ENCODE results near the gene MAP4K4. TPM values are rescaled to one million over a fixed set of nuclear protein-coding genes. Genes with fewer than 3 reads are reported as not detected.

Gene MAP4K4
- total RNA-seq, 8 experiments from 2014 or later: 72.4 to 551 (median 123) TPM

GRCh38 chr2:101781791-101782426 lies 84.4 kb downstream of the MAP4K4 start:
- in situ Hi-C loops (cut with MboI; ENCODE audit: low pct_unique_long_range_greater_than_20kb in 2 of 9, low sequenced_read_pairs in 9 of 9, unreplicated experiment in 9 of 9): no loop called here
- Histone ChIP-seq H3K27ac (peak overlapping the region; percentile 12 to 17), H3K4me1 (replicated peaks in 1 of 2) (peaks cover 41 to 50% of the 10 kb centered on the region in 2 donors), H3K4me3 (no peak overlapping the region)
- 50 to 100% (median 74%) methylated on average over 1 to 6 of the region's 6 CpGs for WGBS, 10 experiments
- ATAC-seq (replicated peaks in 6 of 8): peak in 5 of 8 experiments; percentile 72 to 84 (median 76)

DNA sequence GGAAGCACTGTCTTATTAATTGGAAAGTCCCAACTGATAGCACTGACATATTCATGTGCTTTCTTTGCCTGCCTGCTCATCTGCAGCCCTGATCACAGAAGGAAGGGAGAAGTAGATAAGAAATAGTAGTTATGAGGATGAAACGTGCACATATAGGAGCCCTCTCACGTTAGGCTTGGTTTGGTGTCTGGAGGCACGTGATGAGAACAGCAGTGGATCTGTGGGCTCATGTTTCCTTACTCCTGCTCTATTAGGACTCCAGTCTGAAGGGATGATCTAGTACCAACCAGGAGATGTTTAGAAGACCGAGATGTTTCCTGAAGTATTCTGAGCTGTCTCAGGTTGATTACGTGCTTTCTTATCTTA lies 84.9 kb downstream of the MAP4K4 start:
- Histone ChIP-seq H3K4me3 (no peak overlapping the region), H3K4me1 (replicated peaks in 1 of 2) (peaks cover 38 to 45% of the 10 kb centered on the region in 2 donors), H3K27ac (peak overlapping the region in 1 of 2 donors; percentile 15)
- ATAC-seq (replicated peaks in 6 of 8): peak in 3 of 8 experiments; percentile 13 to 43 (median 16)
- WGBS, 10 experiments: 0 to 100% (median 88%) methylated on average over 1 to 5 of the region's 5 CpGs; no CpG with 5 or more reads in 1 of the 10 experiments
- in situ Hi-C loops (cut with MboI; ENCODE audit: low pct_unique_long_range_greater_than_20kb in 2 of 9, low sequenced_read_pairs in 9 of 9, unreplicated experiment in 9 of 9): no loop called here

DNA sequence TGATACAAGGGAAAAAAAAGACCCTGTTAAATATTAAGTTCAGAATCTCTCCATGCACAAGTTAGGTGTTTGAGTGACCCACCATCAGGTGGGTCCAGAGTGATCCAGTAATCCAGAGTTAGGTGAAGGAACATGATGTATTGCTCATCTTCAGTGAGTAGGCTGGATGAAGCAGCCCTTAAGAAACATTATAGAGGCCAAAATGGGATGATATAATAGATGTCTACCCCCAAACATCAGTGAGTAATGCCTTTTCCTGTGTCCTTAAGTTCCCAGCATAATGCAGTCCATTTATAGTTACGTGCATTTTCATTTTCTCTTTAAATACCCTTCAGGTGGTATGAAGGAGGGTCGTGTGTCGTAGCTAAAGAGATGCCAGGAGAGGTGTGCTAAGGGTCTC lies 89.6 kb downstream of the MAP4K4 start:
- H3K27ac ChIP-seq: no peak overlapping the region
- no peak overlapping the region for H3K4me3 ChIP-seq
- ATAC-seq (replicated peaks in 6 of 8): no peak
- in situ Hi-C loops (cut with MboI; ENCODE audit: low pct_unique_long_range_greater_than_20kb in 2 of 9, low sequenced_read_pairs in 9 of 9, unreplicated experiment in 9 of 9): no loop called here
- WGBS, 10 experiments: 83 to 94% (median 85%) methylated on average over 1 to 3 of the region's 3 CpGs; no CpG with 5 or more reads in 6 of the 10 experiments
- H3K4me1 ChIP-seq (replicated peaks in 1 of 2): peaks cover 13 to 17% of the 10 kb centered on the region in 2 donors

- Histone ChIP-seq H3K27ac (no peak overlapping the region), H3K4me3 (no peak overlapping the region), H3K4me1 (replicated peaks in 1 of 2) (peaks cover 11 to 13% of the 10 kb centered on the region in 2 donors)
- no peak for ATAC-seq (replicated peaks in 6 of 8)
- 91 to 100% (median 100%) methylated on average over 1 of the region's 1 CpG; no CpG with 5 or more reads in 4 of the 10 experiments for whole genome bisulfite sequencing, 10 experiments
- in situ Hi-C loops (cut with MboI; ENCODE audit: low pct_unique_long_range_greater_than_20kb in 2 of 9, low sequenced_read_pairs in 9 of 9, unreplicated experiment in 9 of 9): no loop called here
Observed at GRCh38 chr2:101788565-101788964, 91.1 kb downstream of the MAP4K4 start.

DNA sequence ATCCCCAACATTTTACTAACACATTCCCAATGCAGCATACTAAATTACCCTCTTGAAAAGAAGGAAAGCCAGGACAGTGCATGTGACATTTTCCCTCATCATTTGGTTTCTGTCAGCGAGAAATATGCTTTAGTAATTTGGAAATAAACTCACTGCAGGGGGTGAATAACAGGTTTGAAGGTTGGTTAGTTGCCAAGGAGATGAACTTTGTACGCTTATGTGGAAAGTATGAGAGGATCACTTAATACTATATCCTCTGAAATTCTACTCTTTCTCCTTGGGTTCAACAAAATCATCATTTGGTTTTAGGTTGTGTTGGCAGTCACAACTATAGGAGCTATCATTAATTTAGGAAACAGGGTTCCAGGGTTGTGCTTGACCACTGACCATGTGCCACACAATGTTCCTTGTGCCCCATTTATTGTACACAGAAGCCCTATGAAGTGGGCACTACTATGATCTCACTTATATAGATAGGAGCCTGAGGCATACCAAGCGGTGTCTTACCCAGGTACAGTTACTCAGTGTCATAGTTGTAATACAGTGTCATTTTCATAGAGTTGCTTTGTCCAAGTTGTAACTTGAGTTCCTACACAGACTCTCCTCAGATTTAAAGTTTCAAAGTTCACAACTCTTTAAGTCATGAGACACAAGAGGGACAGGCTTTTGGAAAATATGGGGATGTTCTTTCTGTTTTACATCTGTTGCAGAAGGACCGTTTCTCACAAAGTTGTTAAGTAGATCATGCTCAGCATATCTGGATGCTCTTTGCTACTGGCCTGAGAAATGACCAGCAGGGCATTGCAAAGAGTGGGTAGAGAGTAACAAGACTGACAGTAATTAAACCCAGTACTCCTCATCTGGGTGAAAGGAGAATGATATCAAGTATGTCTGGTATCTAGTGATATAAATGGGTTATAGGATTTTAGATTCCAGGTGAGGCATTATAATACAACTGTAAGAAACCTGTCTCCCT lies 91.8 kb downstream of the MAP4K4 start:
- peaks cover 18% of the 10 kb centered on the region in 2 donors for H3K4me1 ChIP-seq (replicated peaks in 1 of 2)
- no peak overlapping the region for H3K4me3 ChIP-seq
- no peak for ATAC-seq (replicated peaks in 6 of 8)
- no peak overlapping the region for H3K27ac ChIP-seq
- in situ Hi-C loops (cut with MboI; ENCODE audit: low pct_unique_long_range_greater_than_20kb in 2 of 9, low sequenced_read_pairs in 9 of 9, unreplicated experiment in 9 of 9): no loop called here
- 67 to 100% (median 98%) methylated on average over 1 to 4 of the region's 4 CpGs; no CpG with 5 or more reads in 2 of the 10 experiments for WGBS, 10 experiments

- WGBS, 10 experiments: 43 to 97% (median 81%) methylated on average over 2 to 5 of the region's 5 CpGs
- H3K4me1 ChIP-seq (replicated peaks in 1 of 2): peaks cover 18 to 19% of the 10 kb centered on the region in 2 donors
- H3K4me3 ChIP-seq: no peak overlapping the region
- no peak for ATAC-seq (replicated peaks in 6 of 8)
- no peak overlapping the region for H3K27ac ChIP-seq
- in situ Hi-C loops (cut with MboI; ENCODE audit: low pct_unique_long_range_greater_than_20kb in 2 of 9, low sequenced_read_pairs in 9 of 9, unreplicated experiment in 9 of 9): no loop called here
Observed at GRCh38 chr2:101790416-101790815, 92.9 kb downstream of the MAP4K4 start.

GRCh38 chr2:101790857-101791256 lies 93.3 kb downstream of the MAP4K4 start:
- ATAC-seq (replicated peaks in 6 of 8): peak in 6 of 8 experiments; percentile 11 to 68 (median 43)
- WGBS, 10 experiments: 9 to 88% (median 64%) methylated on average over 1 to 4 of the region's 4 CpGs
- H3K4me3 ChIP-seq: no peak overlapping the region
- peaks cover 18 to 19% of the 10 kb centered on the region in 2 donors for H3K4me1 ChIP-seq (replicated peaks in 1 of 2)
- in situ Hi-C loops (cut with MboI; ENCODE audit: low pct_unique_long_range_greater_than_20kb in 2 of 9, low sequenced_read_pairs in 9 of 9, unreplicated experiment in 9 of 9): no loop called here
- no peak overlapping the region for H3K27ac ChIP-seq

- in situ Hi-C loops (cut with MboI; ENCODE audit: low pct_unique_long_range_greater_than_20kb in 2 of 9, low sequenced_read_pairs in 9 of 9, unreplicated experiment in 9 of 9): no loop called here
- H3K4me3 ChIP-seq: no peak overlapping the region
- ATAC-seq (replicated peaks in 6 of 8): no peak
- WGBS, 10 experiments: 68 to 96% (median 90%) methylated on average over 1 to 5 of the region's 5 CpGs; no CpG with 5 or more reads in 1 of the 10 experiments
- H3K27ac ChIP-seq: no peak overlapping the region
- peaks cover 22 to 25% of the 10 kb centered on the region in 2 donors for H3K4me1 ChIP-seq (replicated peaks in 1 of 2)
Observed at GRCh38 chr2:101792208-101792607, 94.7 kb downstream of the MAP4K4 start.

- Histone ChIP-seq H3K27ac (no peak overlapping the region), H3K4me3 (no peak overlapping the region), H3K4me1 (replicated peaks in 1 of 2) (peaks cover 25 to 28% of the 10 kb centered on the region in 2 donors)
- WGBS, 10 experiments: 0 to 60% (median 40%) methylated on average over 1 to 3 of the region's 3 CpGs; no CpG with 5 or more reads in 3 of the 10 experiments
- in situ Hi-C loops (cut with MboI; ENCODE audit: low pct_unique_long_range_greater_than_20kb in 2 of 9, low sequenced_read_pairs in 9 of 9, unreplicated experiment in 9 of 9): no loop called here
- ATAC-seq (replicated peaks in 6 of 8): peak; percentile 40 to 83 (median 69)
Observed at GRCh38 chr2:101793277-101793969, 95.9 kb downstream of the MAP4K4 start.

DNA sequence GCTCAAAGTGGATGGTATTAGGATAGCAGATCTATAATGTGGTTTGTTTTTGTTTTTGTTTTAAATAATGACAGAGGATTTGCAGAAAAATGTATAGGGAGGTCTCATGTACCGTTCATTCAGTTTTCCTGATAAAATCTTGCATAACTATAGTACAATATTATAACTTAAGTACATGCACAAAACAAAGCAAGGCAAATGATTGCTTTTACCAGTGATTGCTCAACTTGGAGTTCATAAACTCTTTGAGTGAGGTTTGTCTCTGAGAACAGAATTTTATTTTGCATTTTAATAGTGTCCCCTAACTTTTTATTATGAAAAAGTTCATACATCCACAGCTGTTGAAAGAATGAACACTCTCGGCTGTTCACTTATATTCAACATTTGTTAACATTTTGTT lies 96.6 kb downstream of the MAP4K4 start:
- 13 to 100% (median 78%) methylated on average over 1 to 2 of the region's 2 CpGs; no CpG with 5 or more reads in 1 of the 10 experiments for WGBS, 10 experiments
- in situ Hi-C loops (cut with MboI; ENCODE audit: low pct_unique_long_range_greater_than_20kb in 2 of 9, low sequenced_read_pairs in 9 of 9, unreplicated experiment in 9 of 9): no loop called here
- peak in 1 of 8 experiments; percentile 10 for ATAC-seq (replicated peaks in 6 of 8)
- Histone ChIP-seq H3K27ac (no peak overlapping the region), H3K4me3 (no peak overlapping the region), H3K4me1 (replicated peaks in 1 of 2) (peaks cover 19 to 25% of the 10 kb centered on the region in 2 donors)

- 67 to 100% (median 96%) methylated on average over 1 to 4 of the region's 4 CpGs for WGBS, 10 experiments
- ATAC-seq (replicated peaks in 6 of 8): no peak
- no peak overlapping the region for H3K4me3 ChIP-seq
- in situ Hi-C loops (cut with MboI; ENCODE audit: low pct_unique_long_range_greater_than_20kb in 2 of 9, low sequenced_read_pairs in 9 of 9, unreplicated experiment in 9 of 9): no loop called here
- H3K27ac ChIP-seq: no peak overlapping the region
- H3K4me1 ChIP-seq (replicated peaks in 1 of 2): peaks cover 19 to 24% of the 10 kb centered on the region in 2 donors
Observed at GRCh38 chr2:101795033-101795432, 97.5 kb downstream of the MAP4K4 start.

DNA sequence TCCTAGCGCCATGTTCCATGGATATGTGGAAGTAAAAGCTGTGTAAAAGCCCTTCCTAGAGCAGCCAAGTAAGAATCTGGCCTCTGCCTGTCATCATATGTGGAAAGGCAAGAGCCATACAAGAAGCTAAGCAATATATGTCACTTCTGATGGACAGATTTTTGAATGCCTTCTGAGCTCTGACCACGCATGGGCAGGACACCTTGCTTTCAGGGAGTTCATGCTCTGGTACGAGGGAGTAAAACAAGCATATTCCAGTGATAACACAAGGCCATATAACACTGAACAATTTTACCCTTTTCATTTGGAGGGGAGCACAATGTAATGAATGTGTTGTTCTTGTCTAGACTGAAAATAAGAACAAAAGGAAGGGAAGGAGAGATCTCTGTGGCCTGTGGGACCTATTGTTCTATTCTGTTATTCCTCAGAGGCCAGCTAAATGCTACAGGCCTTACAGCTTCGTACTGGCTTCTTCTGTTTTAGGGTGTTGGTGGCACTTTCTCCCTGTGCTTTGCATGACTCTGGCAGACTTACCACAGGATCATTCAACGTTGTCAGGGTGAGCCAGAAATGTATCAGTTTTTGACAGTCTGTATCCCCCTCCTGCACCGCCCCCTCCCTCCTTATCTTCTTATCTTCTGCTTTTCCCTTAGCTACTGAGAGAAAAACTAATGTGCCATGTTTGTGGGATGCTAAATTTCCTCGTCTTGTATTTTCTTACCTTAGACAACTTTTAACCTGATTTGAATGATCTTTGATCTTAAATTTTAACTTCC lies 99.5 kb downstream of the MAP4K4 start:
- H3K4me3 ChIP-seq: no peak overlapping the region
- no peak overlapping the region for H3K27ac ChIP-seq
- in situ Hi-C loops (cut with MboI; ENCODE audit: low pct_unique_long_range_greater_than_20kb in 2 of 9, low sequenced_read_pairs in 9 of 9, unreplicated experiment in 9 of 9): no loop called here
- H3K4me1 ChIP-seq (replicated peaks in 1 of 2): peaks cover 26 to 34% of the 10 kb centered on the region in 2 donors
- ATAC-seq (replicated peaks in 6 of 8): peak in 4 of 8 experiments; percentile 7 to 31 (median 20)
- 38 to 100% (median 87%) methylated on average over 1 to 7 of the region's 7 CpGs for WGBS, 10 experiments
